Measurements from ENCODE around the gene PRR20E. TPM values are rescaled to one million over a fixed set of nuclear protein-coding genes. Genes with fewer than 3 reads are reported as not detected.
"Not testable (repeated sequence)": the region's sequence is repeated elsewhere in the genome, so short reads cannot be mapped to it uniquely, and the experiment has no call there.

The PRR20E gene
- total and polyA plus RNA-seq, 9 of the 15 experiments (the other 6 are each of a cell fraction or from before 2014, with no cell fraction given): not detected

GRCh38 chr13:57140235-57140968, 26.6 kb upstream of the PRR20E start, which contains the start of gene PRR20A:
TSS of gene PRR20A (plus strand) at chr13:57140918. CDS start at chr13:57141305, 387 bp downstream.
- intact Hi-C loops (cut with micrococcal nuclease); FAIRE-seq; H3K4me3 ChIP-seq; H3K9me3 ChIP-seq (replicated peaks; ENCODE audit: control insufficient read depth, insufficient read depth, low read depth, low read length); in situ Hi-C loops (cut with MboI); DNase-seq (ENCODE audit: extremely low read depth in 1 of 4, low spot score in 3 of 4); H3K9ac ChIP-seq (ENCODE audit: insufficient read depth in 1 of 2, low read depth in 2 of 2, low read length in 2 of 2); H3K36me3 ChIP-seq (ENCODE audit: control insufficient read depth, insufficient read depth, low read length); H3K27me3 ChIP-seq (ENCODE audit: control insufficient read depth in 2 of 2, insufficient read depth in 2 of 2, low read length in 2 of 2); H3K9me1 ChIP-seq (ENCODE audit: control insufficient read depth, insufficient read depth, low read length); ATAC-seq; POLR2A ChIA-PET; H3K4me2 ChIP-seq (ENCODE audit: insufficient read depth, low read length); H3K4me1 ChIP-seq (replicated peaks in 1 of 2; ENCODE audit: control insufficient read depth in 2 of 2, insufficient read depth in 2 of 2, low read length in 2 of 2); H3K79me2 ChIP-seq (ENCODE audit: control insufficient read depth, insufficient read depth, low read length); H4K20me1 ChIP-seq (replicated peaks; ENCODE audit: control insufficient read depth, insufficient read depth, low read length); BruUV-seq (replicated peaks); H3K27ac ChIP-seq (ENCODE audit: extremely low read depth, low read depth, low read length); H2AFZ ChIP-seq (ENCODE audit: low read depth, low read length); CTCF ChIA-PET (ENCODE audit: low intra/inter-chr PET ratio): not testable (repeated sequence)
- 0% methylated on average over 6 of the region's 34 CpGs for WGBS (ENCODE audit: insufficient coverage, low coverage, missing lambda C conversion rate)

- in situ Hi-C loops (cut with MboI); H4K20me1 ChIP-seq (replicated peaks; ENCODE audit: control insufficient read depth, insufficient read depth, low read length); H3K9ac ChIP-seq (ENCODE audit: insufficient read depth in 1 of 2, low read depth in 2 of 2, low read length in 2 of 2); BruUV-seq (replicated peaks); intact Hi-C loops (cut with micrococcal nuclease); H3K4me2 ChIP-seq (ENCODE audit: insufficient read depth, low read length); H2AFZ ChIP-seq (ENCODE audit: low read depth, low read length); H3K36me3 ChIP-seq (ENCODE audit: control insufficient read depth, insufficient read depth, low read length); ATAC-seq; H3K4me3 ChIP-seq; FAIRE-seq; H3K27ac ChIP-seq (ENCODE audit: extremely low read depth, low read depth, low read length); H3K79me2 ChIP-seq (ENCODE audit: control insufficient read depth, insufficient read depth, low read length); DNase-seq (ENCODE audit: extremely low read depth in 1 of 4, low spot score in 3 of 4); H3K9me3 ChIP-seq (replicated peaks; ENCODE audit: control insufficient read depth, insufficient read depth, low read depth, low read length); POLR2A ChIA-PET; H3K27me3 ChIP-seq (ENCODE audit: control insufficient read depth in 2 of 2, insufficient read depth in 2 of 2, low read length in 2 of 2); CTCF ChIA-PET (ENCODE audit: low intra/inter-chr PET ratio); H3K9me1 ChIP-seq (ENCODE audit: control insufficient read depth, insufficient read depth, low read length); H3K4me1 ChIP-seq (replicated peaks in 1 of 2; ENCODE audit: control insufficient read depth in 2 of 2, insufficient read depth in 2 of 2, low read length in 2 of 2): not testable (repeated sequence)
- no CpG with 5 or more reads among the region's 22 CpGs for WGBS (ENCODE audit: insufficient coverage, low coverage, missing lambda C conversion rate)
Measured at GRCh38 chr13:57147188-57147587, 19.8 kb upstream of the PRR20E start, which contains the start of gene PRR20B. TSS of gene PRR20B (plus strand) at chr13:57147488. CDS start at chr13:57147875, 387 bp downstream.

GRCh38 chr13:57148106-57148505, 18.9 kb upstream of the PRR20E start:
- H3K9me1 ChIP-seq (ENCODE audit: control insufficient read depth, insufficient read depth, low read length); H3K27me3 ChIP-seq (ENCODE audit: control insufficient read depth in 2 of 2, insufficient read depth in 2 of 2, low read length in 2 of 2); DNase-seq (ENCODE audit: extremely low read depth in 1 of 4, low spot score in 3 of 4); BruUV-seq (replicated peaks); CTCF ChIA-PET (ENCODE audit: low intra/inter-chr PET ratio); FAIRE-seq; H3K9me3 ChIP-seq (replicated peaks; ENCODE audit: control insufficient read depth, insufficient read depth, low read depth, low read length); H2AFZ ChIP-seq (ENCODE audit: low read depth, low read length); H3K27ac ChIP-seq (ENCODE audit: extremely low read depth, low read depth, low read length); ATAC-seq; H3K79me2 ChIP-seq (ENCODE audit: control insufficient read depth, insufficient read depth, low read length); H4K20me1 ChIP-seq (replicated peaks; ENCODE audit: control insufficient read depth, insufficient read depth, low read length); H3K4me1 ChIP-seq (replicated peaks in 1 of 2; ENCODE audit: control insufficient read depth in 2 of 2, insufficient read depth in 2 of 2, low read length in 2 of 2); H3K9ac ChIP-seq (ENCODE audit: insufficient read depth in 1 of 2, low read depth in 2 of 2, low read length in 2 of 2); H3K4me2 ChIP-seq (ENCODE audit: insufficient read depth, low read length); H3K4me3 ChIP-seq; H3K36me3 ChIP-seq (ENCODE audit: control insufficient read depth, insufficient read depth, low read length); POLR2A ChIA-PET; in situ Hi-C loops (cut with MboI); intact Hi-C loops (cut with micrococcal nuclease): not testable (repeated sequence)
- WGBS (ENCODE audit: insufficient coverage, low coverage, missing lambda C conversion rate): 1% methylated on average over 5 of the region's 14 CpGs

DNA sequence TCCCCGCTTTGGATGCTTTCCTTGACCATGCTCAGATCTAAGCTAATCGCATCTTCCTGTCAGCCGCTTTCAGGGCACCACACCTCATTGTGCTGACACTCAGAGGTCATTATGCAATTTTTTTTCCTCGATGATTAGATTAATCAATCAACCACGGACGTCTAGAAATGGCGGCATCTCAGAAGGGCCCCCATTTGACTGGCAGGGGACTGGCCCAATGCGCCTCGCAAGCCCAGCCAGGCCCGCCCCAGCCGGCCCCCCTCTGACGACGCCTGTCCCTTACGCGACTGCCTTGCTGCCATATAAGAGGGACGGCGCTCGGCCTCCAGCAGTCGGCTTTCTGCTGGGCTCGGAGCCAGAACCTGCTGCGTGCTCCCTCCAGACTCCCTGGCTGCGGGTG, 13.2 kb upstream of the PRR20E start, which contains the start of gene PRR20C:
PRR20C (plus strand) TSS at position 301 of the 400 bp plus-strand sequence. CDS start 387 bp downstream, outside the sequence.
- H3K9me1 ChIP-seq (ENCODE audit: control insufficient read depth, insufficient read depth, low read length); H3K79me2 ChIP-seq (ENCODE audit: control insufficient read depth, insufficient read depth, low read length); H3K4me3 ChIP-seq; H3K27ac ChIP-seq (ENCODE audit: extremely low read depth, low read depth, low read length); H2AFZ ChIP-seq (ENCODE audit: low read depth, low read length); POLR2A ChIA-PET; H4K20me1 ChIP-seq (replicated peaks; ENCODE audit: control insufficient read depth, insufficient read depth, low read length); BruUV-seq (replicated peaks); ATAC-seq; H3K4me1 ChIP-seq (replicated peaks in 1 of 2; ENCODE audit: control insufficient read depth in 2 of 2, insufficient read depth in 2 of 2, low read length in 2 of 2); DNase-seq (ENCODE audit: extremely low read depth in 1 of 4, low spot score in 3 of 4); in situ Hi-C loops (cut with MboI); H3K27me3 ChIP-seq (ENCODE audit: control insufficient read depth in 2 of 2, insufficient read depth in 2 of 2, low read length in 2 of 2); H3K4me2 ChIP-seq (ENCODE audit: insufficient read depth, low read length); CTCF ChIA-PET (ENCODE audit: low intra/inter-chr PET ratio); H3K9me3 ChIP-seq (replicated peaks; ENCODE audit: control insufficient read depth, insufficient read depth, low read depth, low read length); H3K36me3 ChIP-seq (ENCODE audit: control insufficient read depth, insufficient read depth, low read length); FAIRE-seq; intact Hi-C loops (cut with micrococcal nuclease); H3K9ac ChIP-seq (ENCODE audit: insufficient read depth in 1 of 2, low read depth in 2 of 2, low read length in 2 of 2): not testable (repeated sequence)
- no CpG with 5 or more reads among the region's 22 CpGs for WGBS (ENCODE audit: insufficient coverage, low coverage, missing lambda C conversion rate)

Measured in K562 (cell line).